ENCODE data around the gene ACTR5. TPM values are rescaled to one million over a fixed set of nuclear protein-coding genes. Genes with fewer than 3 reads are reported as not detected.

Gene ACTR5
- total and polyA plus RNA-seq, 2 donors (not counting 3 experiments of a cell fraction or from before 2014, with no cell fraction given): 8.8 to 11.3 TPM

GRCh38 chr20:38730167-38730988 lies 17.9 kb upstream of the ACTR5 start:
- Histone ChIP-seq H3K4me3 (replicated peaks in 1 of 3; ENCODE audit: insufficient read depth in 1 of 3, low read depth in 1 of 3, low read length in 3 of 3) (no peak overlapping the region), H3K27me3 (ENCODE audit: control insufficient read depth in 2 of 2, insufficient read depth in 2 of 2, low read length in 2 of 2) (peaks cover 68 to 84% of the 10 kb centered on the region in 2 experiments), H3K4me1 (ENCODE audit: control insufficient read depth, extremely low read depth, insufficient read depth, low read length) (peaks cover 6% of the 10 kb centered on the region), H2AFZ (ENCODE audit: low read depth, low read length) (no peak overlapping the region), H3K9me3 (replicated peaks; ENCODE audit: control insufficient read depth, insufficient read depth, low read length) (no peaks in the 10 kb centered on the region), H3K36me3 (ENCODE audit: control insufficient read depth in 2 of 2, extremely low read depth in 1 of 2, insufficient read depth in 2 of 2, low read length in 2 of 2) (no peaks in the 10 kb centered on the region), H3K27ac (ENCODE audit: insufficient read depth, low read depth, low read length) (no peak overlapping the region), H3K4me2 (ENCODE audit: insufficient read depth, low read length) (no peak overlapping the region), H3K9ac (replicated peaks; ENCODE audit: extremely low read depth, insufficient read depth, low read length) (no peak overlapping the region), H3K79me2 (ENCODE audit: control insufficient read depth, insufficient read depth, low read length) (no peaks in the 10 kb centered on the region), H4K20me1 (replicated peaks; ENCODE audit: control insufficient read depth, extremely low read depth, insufficient read depth, low read length) (no peaks in the 10 kb centered on the region), H3K9me1 (replicated peaks; ENCODE audit: control insufficient read depth, extremely low read depth, insufficient read depth, low read length) (no peaks in the 10 kb centered on the region)
- no TSS peak for BruUV-seq (replicated peaks)
- ChIA-PET POLR2A (no interaction called here), CTCF (interaction anchor here (0.6 to 1.4 kb wide), 11 partner anchors 8 to 84 kb away, joined by 3 to 8 read pairs (median 4); partner anchors contain the start of gene ACTR5)
- intact Hi-C loops (cut with micrococcal nuclease) (no loop called here), dilution Hi-C loops (cut with MboI; ENCODE audit: extremely low pct_ligation_motif_present, low sequenced_read_pairs) (no loop called here)
- peak; percentile 52 for TF ChIP-seq EZH2 (IDR thresholded peaks at IDR 0.05; ENCODE audit: borderline replicate concordance, low read depth, low read length, severe bottlenecking)
- no peak for TF ChIP-seq FOS (IDR thresholded peaks at IDR 0.05; ENCODE audit: borderline replicate concordance, insufficient read depth, low read length)
- FAIRE-seq (no peak), DNase-seq (ENCODE audit: low read depth, low spot score) (no peak)

- no peak overlapping the region for H3K27ac ChIP-seq (ENCODE audit: insufficient read depth, low read depth, low read length)
- FAIRE-seq: peak; percentile 88
- dilution Hi-C loops (cut with MboI; ENCODE audit: extremely low pct_ligation_motif_present, low sequenced_read_pairs) (no loop called here), intact Hi-C loops (cut with micrococcal nuclease) (loop anchor here (1.0 kb wide), 2 partner anchors 17 to 85 kb away; partner anchors contain the start of gene ACTR5)
- peaks cover 65 to 80% of the 10 kb centered on the region in 2 experiments for H3K27me3 ChIP-seq (ENCODE audit: control insufficient read depth in 2 of 2, insufficient read depth in 2 of 2, low read length in 2 of 2)
- peak overlapping the region; percentile 41 for H2AFZ ChIP-seq (ENCODE audit: low read depth, low read length)
- H3K4me2 ChIP-seq (ENCODE audit: insufficient read depth, low read length): peak overlapping the region; percentile 63
- BruUV-seq (replicated peaks): no TSS peak
- no peaks in the 10 kb centered on the region for H4K20me1 ChIP-seq (replicated peaks; ENCODE audit: control insufficient read depth, extremely low read depth, insufficient read depth, low read length)
- no peaks in the 10 kb centered on the region for H3K9me1 ChIP-seq (replicated peaks; ENCODE audit: control insufficient read depth, extremely low read depth, insufficient read depth, low read length)
- ChIA-PET CTCF (interaction anchor here (0.6 to 2.0 kb wide), 13 partner anchors 8 to 85 kb away, joined by 3 to 8 read pairs (median 4); partner anchors contain the start of gene ACTR5), POLR2A (no interaction called here)
- peak; percentile 60 for DNase-seq (ENCODE audit: low read depth, low spot score)
- peak; percentile 99 for TF ChIP-seq CTCF (IDR thresholded peaks at IDR 0.05; ENCODE audit: extremely low read depth in 1 of 2, insufficient read depth in 1 of 2, low read depth in 1 of 2, low read length in 2 of 2)
- peak; percentile 55 for TF ChIP-seq MAX (IDR thresholded peaks at IDR 0.05; ENCODE audit: insufficient read depth, insufficient read length)
- TF ChIP-seq JUN (IDR thresholded peaks at IDR 0.05; ENCODE audit: borderline replicate concordance, insufficient read depth, insufficient read length, low read depth): no peak
- no peak for TF ChIP-seq POLR2AphosphoS5 (IDR thresholded peaks at IDR 0.05; ENCODE audit: insufficient read depth, low read depth, low read length)
- no peak overlapping the region for H3K4me3 ChIP-seq (replicated peaks in 1 of 3; ENCODE audit: insufficient read depth in 1 of 3, low read depth in 1 of 3, low read length in 3 of 3)
- no peaks in the 10 kb centered on the region for H3K9me3 ChIP-seq (replicated peaks; ENCODE audit: control insufficient read depth, insufficient read depth, low read length)
- H3K9ac ChIP-seq (replicated peaks; ENCODE audit: extremely low read depth, insufficient read depth, low read length): no peak overlapping the region
- no peaks in the 10 kb centered on the region for H3K79me2 ChIP-seq (ENCODE audit: control insufficient read depth, insufficient read depth, low read length)
- H3K36me3 ChIP-seq (ENCODE audit: control insufficient read depth in 2 of 2, extremely low read depth in 1 of 2, insufficient read depth in 2 of 2, low read length in 2 of 2): no peaks in the 10 kb centered on the region
- H3K4me1 ChIP-seq (ENCODE audit: control insufficient read depth, extremely low read depth, insufficient read depth, low read length): peaks cover 6% of the 10 kb centered on the region
Observed at GRCh38 chr20:38730989-38731737, 17.1 kb upstream of the ACTR5 start.
